Activated naive CD4-positive, alpha-beta T cell treated with anti-CD3 and anti-CD28 coated beads, Interleukin-2, amount 50 U/mL, for 72 hours (primary cell): Measurements from ENCODE around the gene ARHGAP5. TPM values are rescaled to one million over a fixed set of nuclear protein-coding genes. Genes with fewer than 3 reads are reported as not detected.

Experiments used
- total RNA-seq, 2 donors: library from RNA; stranded (reverse); gene quantifications; one replicate each; pipeline ENCODE4 v1.2.3, GENCODE V29; 2022

ARHGAP5 gene
- total RNA-seq, 2 donors from 2014 or later: 35.2 to 52.2 TPM

Other genes starting within 250 kb of the ARHGAP5 start
- not detected for gene RNU6-7, start 124.7 kb downstream of the ARHGAP5 start, total RNA-seq
- not detected for gene RNU6-8, start 126.0 kb downstream of the ARHGAP5 start, total RNA-seq